Mesendoderm (in vitro differentiated cells): ENCODE measurements around the gene ARAP1.

ENCODE experiments used
- DNase-seq: peaks from one replicate; pipeline ENCODE4 v3.0.0; 2013
- H2AK5ac ChIP-seq: 2 replicates; pipeline ENCODE4 v1.6.1; 2013; ENCODE audit warnings: low read length, inconsistent platforms
- H2BK120ac ChIP-seq: 2 replicates; pipeline ENCODE4 v1.6.1; 2013; ENCODE audit warnings: low read depth, mild to moderate bottlenecking, low read length, moderate library complexity, mixed read lengths
- H2BK15ac ChIP-seq: replicated peaks from 2 replicates; pipeline ENCODE4 v1.6.1; 2013; ENCODE audit warnings: low read depth, mild to moderate bottlenecking, moderate library complexity
- H2BK5ac ChIP-seq: 2 replicates; pipeline ENCODE4 v1.6.1; 2013; ENCODE audit warnings: low read length, inconsistent platforms
- H3K18ac ChIP-seq: 2 replicates; pipeline ENCODE4 v1.6.1; 2013; ENCODE audit warnings: mild to moderate bottlenecking, low read length, mixed read lengths
- H3K23ac ChIP-seq: one replicate; pipeline ENCODE4 v1.6.1; 2013; ENCODE audit warnings: low read length
- H3K27ac ChIP-seq: 2 replicates; pipeline ENCODE4 v1.5.1; 2013; ENCODE audit warnings: low read depth, mild to moderate bottlenecking, inconsistent platforms, low read length, moderate library complexity
- H3K27me3 ChIP-seq: 2 replicates; pipeline ENCODE4 v1.6.1; 2013; ENCODE audit warnings: low read length, control low read depth, mild to moderate bottlenecking, inconsistent platforms; ENCODE audit not compliant: insufficient read depth, poor library complexity
- H3K36me3 ChIP-seq: 2 replicates; pipeline ENCODE4 v1.6.1; 2013; ENCODE audit warnings: low read length, inconsistent platforms; ENCODE audit not compliant: control insufficient read depth, insufficient read depth
- H3K4ac ChIP-seq: one replicate; pipeline ENCODE4 v1.6.1; 2013; ENCODE audit warnings: low read depth, mild to moderate bottlenecking, low read length, moderate library complexity
- H3K4me1 ChIP-seq: 2 replicates; pipeline ENCODE4 v1.6.1; 2013; ENCODE audit warnings: low read depth, low read length, inconsistent platforms; ENCODE audit not compliant: control insufficient read depth
- H3K4me2 ChIP-seq: 2 replicates; pipeline ENCODE4 v1.6.1; 2013; ENCODE audit warnings: low read length
- H3K4me3 ChIP-seq: 2 replicates; pipeline ENCODE4 v1.5.1; 2013; ENCODE audit warnings: mild to moderate bottlenecking, low read length
- H3K56ac ChIP-seq: one replicate; pipeline ENCODE4 v1.6.1; 2013; ENCODE audit warnings: low read length
- H3K79me1 ChIP-seq: 2 replicates; pipeline ENCODE4 v1.6.1; 2013; ENCODE audit warnings: low read length, inconsistent platforms
- H3K79me2 ChIP-seq: 2 replicates; pipeline ENCODE4 v1.6.1; 2013; ENCODE audit warnings: mild to moderate bottlenecking, low read length; ENCODE audit not compliant: control insufficient read depth, insufficient read depth
- H3K9ac ChIP-seq: 2 replicates; pipeline ENCODE4 v1.6.1; 2013; ENCODE audit warnings: low read length, inconsistent platforms
- H4K5ac ChIP-seq: one replicate; pipeline ENCODE4 v1.6.1; 2013; ENCODE audit warnings: low read length
- H4K8ac ChIP-seq: one replicate; pipeline ENCODE4 v1.6.1; 2013; ENCODE audit warnings: low read depth, mild to moderate bottlenecking, control low read depth, low read length, moderate library complexity
- WGBS: extraction: QIAGEN DNeasy Blood & Tissue Kit; methylation state at CpG from one replicate; pipeline ENCODE4 v1.1.7; 2013; ENCODE audit warnings: low lambda C conversion rate, missing lambda C conversion rate; ENCODE audit not compliant: insufficient coverage; ENCODE audit errors: extremely low coverage; 5-methylcytosine and 5-hydroxymethylcytosine counted together

The ARAP1 gene

GRCh38 chr11:72672597-72673238, 79.5 kb downstream of the ARAP1 start:
- Histone ChIP-seq H3K27me3 (no peaks in the 10 kb centered on the region), H3K4me3 (no peak overlapping the region)
- no CpG with 5 or more reads among the region's 4 CpGs for WGBS

GRCh38 chr11:72671152-72672099, 80.8 kb downstream of the ARAP1 start:
- H3K9ac ChIP-seq, result no peak overlapping the region
- DNase-seq, result no peak
- H3K79me2 ChIP-seq, result no peaks in the 10 kb centered on the region
- no peak overlapping the region for H3K18ac ChIP-seq
- WGBS, result no CpG with 5 or more reads among the region's 8 CpGs
- no peak overlapping the region for H2BK120ac ChIP-seq
- H2AK5ac ChIP-seq, result no peak overlapping the region
- no peaks in the 10 kb centered on the region for H3K36me3 ChIP-seq
- H3K4me3 ChIP-seq, result no peak overlapping the region
- H3K27me3 ChIP-seq, result no peaks in the 10 kb centered on the region
- H4K8ac ChIP-seq, result no peak overlapping the region
- H4K5ac ChIP-seq, result no peak overlapping the region
- H3K56ac ChIP-seq, result no peak overlapping the region
- peaks cover 18% of the 10 kb centered on the region for H3K4me1 ChIP-seq
- H3K4me2 ChIP-seq, result no peak overlapping the region
- H3K4ac ChIP-seq, result no peak overlapping the region
- H3K27ac ChIP-seq, result no peak overlapping the region
- H2BK15ac ChIP-seq, result no peak overlapping the region
- H3K23ac ChIP-seq, result no peak overlapping the region
- no peaks in the 10 kb centered on the region for H3K79me1 ChIP-seq
- H2BK5ac ChIP-seq, result no peak overlapping the region

More at GRCh38 chr11:72672597-72673238, 79.5 kb downstream of the ARAP1 start:
- DNase-seq, result no peak
- Histone ChIP-seq H3K4me2 (no peak overlapping the region), H2BK120ac (no peak overlapping the region), H3K23ac (no peak overlapping the region), H3K79me1 (no peaks in the 10 kb centered on the region), H3K4ac (no peak overlapping the region), H2BK5ac (no peak overlapping the region), H2AK5ac (no peak overlapping the region), H3K18ac (no peak overlapping the region), H3K79me2 (no peaks in the 10 kb centered on the region), H4K5ac (no peak overlapping the region), H3K27ac (no peak overlapping the region), H2BK15ac (no peak overlapping the region), H4K8ac (no peak overlapping the region), H3K9ac (no peak overlapping the region), H3K4me1 (peaks cover 20% of the 10 kb centered on the region), H3K36me3 (no peaks in the 10 kb centered on the region), H3K56ac (no peak overlapping the region)

GRCh38 chr11:72670041-72670440, 82.2 kb downstream of the ARAP1 start:
- Histone ChIP-seq H3K27ac (no peak overlapping the region), H3K18ac (no peak overlapping the region), H4K5ac (no peak overlapping the region), H2BK15ac (no peak overlapping the region), H3K4me2 (no peak overlapping the region), H3K9ac (no peak overlapping the region), H3K36me3 (no peaks in the 10 kb centered on the region), H2AK5ac (no peak overlapping the region), H3K4ac (no peak overlapping the region), H4K8ac (no peak overlapping the region), H3K79me2 (no peaks in the 10 kb centered on the region), H3K4me1 (peaks cover 14% of the 10 kb centered on the region), H3K4me3 (no peak overlapping the region), H3K79me1 (no peaks in the 10 kb centered on the region), H3K56ac (no peak overlapping the region), H3K27me3 (no peaks in the 10 kb centered on the region), H3K23ac (no peak overlapping the region), H2BK120ac (no peak overlapping the region), H2BK5ac (no peak overlapping the region)
- WGBS, result no CpG with 5 or more reads among the region's 4 CpGs
- DNase-seq, result peak; percentile 65

GRCh38 chr11:72669527-72669926, 82.7 kb downstream of the ARAP1 start:
- WGBS, result no CpG with 5 or more reads among the region's 8 CpGs
- Histone ChIP-seq H3K27ac (no peak overlapping the region), H2BK120ac (no peak overlapping the region), H4K5ac (no peak overlapping the region), H3K4me1 (peaks cover 9% of the 10 kb centered on the region), H3K18ac (no peak overlapping the region), H2BK5ac (no peak overlapping the region), H3K23ac (no peak overlapping the region), H3K9ac (no peak overlapping the region), H2AK5ac (no peak overlapping the region), H3K27me3 (no peaks in the 10 kb centered on the region), H3K79me2 (no peaks in the 10 kb centered on the region), H2BK15ac (no peak overlapping the region), H3K36me3 (no peaks in the 10 kb centered on the region), H3K4me3 (no peak overlapping the region), H3K56ac (no peak overlapping the region), H3K4ac (no peak overlapping the region), H4K8ac (no peak overlapping the region), H3K79me1 (no peaks in the 10 kb centered on the region), H3K4me2 (no peak overlapping the region)
- DNase-seq, result no peak

GRCh38 chr11:72668629-72669347, 83.4 kb downstream of the ARAP1 start:
- H4K8ac ChIP-seq, result no peak overlapping the region
- no peak overlapping the region for H3K9ac ChIP-seq
- no peak overlapping the region for H2AK5ac ChIP-seq
- H3K27me3 ChIP-seq, result no peaks in the 10 kb centered on the region
- no peak overlapping the region for H2BK15ac ChIP-seq
- H4K5ac ChIP-seq, result no peak overlapping the region
- peak; percentile 64 for DNase-seq
- no peak overlapping the region for H3K4me3 ChIP-seq
- H3K79me2 ChIP-seq, result no peaks in the 10 kb centered on the region
- H3K18ac ChIP-seq, result no peak overlapping the region
- no peak overlapping the region for H2BK5ac ChIP-seq
- H3K23ac ChIP-seq, result no peak overlapping the region
- H3K27ac ChIP-seq, result no peak overlapping the region
- no peak overlapping the region for H3K4ac ChIP-seq
- H3K56ac ChIP-seq, result no peak overlapping the region
- H3K36me3 ChIP-seq, result no peaks in the 10 kb centered on the region
- WGBS, result no CpG with 5 or more reads among the region's 7 CpGs
- no peaks in the 10 kb centered on the region for H3K79me1 ChIP-seq
- H3K4me1 ChIP-seq, result peaks cover 7% of the 10 kb centered on the region
- H2BK120ac ChIP-seq, result no peak overlapping the region
- H3K4me2 ChIP-seq, result no peak overlapping the region
